NCI-H2171 (cell line): Measurements from ENCODE around the gene IQCM.

Experiments used
- DNase-seq: peaks from one replicate; lab custom pipeline; 2025; lab: John Stamatoyannopoulos, UW

Gene IQCM

GRCh38 chr4:149815743-149816142, at the start of gene IQCM:
Gene IQCM (minus strand): TSS chr4:149815843. CDS start chr4:149742691, 73,152 bp downstream.
- DNase-seq = no peak

- no peak for DNase-seq
These were observed 41.8 kb upstream of the IQCM start for GRCh38 chr4:149857446-149857845.

GRCh38 chr4:149845743-149846142, 30.1 kb upstream of the IQCM start:
- DNase-seq = no peak

- DNase-seq = no peak
These were observed 26.0 kb upstream of the IQCM start for GRCh38 chr4:149841686-149842085.

GRCh38 chr4:149838036-149838435, 22.4 kb upstream of the IQCM start:
- no peak for DNase-seq

- DNase-seq = no peak
These were observed 20.9 kb upstream of the IQCM start for GRCh38 chr4:149836546-149836945.

- DNase-seq = no peak
These were observed 19.6 kb upstream of the IQCM start for GRCh38 chr4:149835280-149835679.

- no peak for DNase-seq
These were observed 16.1 kb upstream of the IQCM start for GRCh38 chr4:149831656-149832208.

GRCh38 chr4:149830823-149831222, 15.2 kb upstream of the IQCM start:
- DNase-seq = no peak

GRCh38 chr4:149825336-149825735, 9.7 kb upstream of the IQCM start:
- no peak for DNase-seq

- DNase-seq = no peak
These were observed 8.2 kb upstream of the IQCM start for GRCh38 chr4:149823769-149824221.

GRCh38 chr4:149801416-149801815, 14.2 kb downstream of the IQCM start:
- DNase-seq = no peak

GRCh38 chr4:149799546-149799945, 16.1 kb downstream of the IQCM start:
- no peak for DNase-seq

- no peak for DNase-seq
These were observed 19.3 kb downstream of the IQCM start for GRCh38 chr4:149796381-149796780.

GRCh38 chr4:149795256-149795655, 20.4 kb downstream of the IQCM start:
- DNase-seq = no peak

- DNase-seq = no peak
These were observed 21.3 kb downstream of the IQCM start for GRCh38 chr4:149794352-149794751.

GRCh38 chr4:149793459-149793858, 22.2 kb downstream of the IQCM start:
- no peak for DNase-seq

GRCh38 chr4:149791851-149792250, 23.8 kb downstream of the IQCM start:
- no peak for DNase-seq

GRCh38 chr4:149790172-149790907, 25.3 kb downstream of the IQCM start:
- no peak for DNase-seq

- DNase-seq = no peak
These were observed 27.3 kb downstream of the IQCM start for GRCh38 chr4:149788300-149788699.

GRCh38 chr4:149785696-149786431, 29.8 kb downstream of the IQCM start:
- DNase-seq = no peak

- no peak for DNase-seq
These were observed 31.6 kb downstream of the IQCM start for GRCh38 chr4:149784018-149784417.

- no peak for DNase-seq
These were observed 34.5 kb downstream of the IQCM start for GRCh38 chr4:149781150-149781549.
